Karpas-422 (cell line): ENCODE data around the gene PACS1. TPM values are rescaled to one million over a fixed set of nuclear protein-coding genes. Genes with fewer than 3 reads are reported as not detected.

Source experiments
- DNase-seq: peaks from one replicate; pipeline ENCODE4 v3.0.0-alpha.2; 2015
- H2AFZ ChIP-seq: fragments of 200-600 bp; sonication (generic); 2 replicates; pipeline ENCODE4 v1.6.1; 2014; ENCODE audit warnings: antibody characterized with exemption, low read length, mixed read lengths
- H3K27ac ChIP-seq: fragments of 200-600 bp; sonication (generic); 2 replicates; pipeline ENCODE4 v1.5.1; 2014; ENCODE audit warnings: mild to moderate bottlenecking, low read length, moderate library complexity
- H3K27me3 ChIP-seq: fragments of 200-600 bp; sonication (generic); 2 replicates; pipeline ENCODE4 v1.6.1; 2014; ENCODE audit warnings: low read length, mixed read lengths
- H3K36me3 ChIP-seq: fragments of 200-600 bp; sonication (generic); 2 replicates; pipeline ENCODE4 v1.6.1; 2014; ENCODE audit warnings: low read length, mixed read lengths; ENCODE audit not compliant: insufficient read depth
- H3K4me1 ChIP-seq: fragments of 200-600 bp; sonication (generic); 2 replicates; pipeline ENCODE4 v1.6.1; 2014; ENCODE audit warnings: mild to moderate bottlenecking, low read length, mixed read lengths
- H3K4me2 ChIP-seq: fragments of 200-600 bp; sonication (generic); 2 replicates; pipeline ENCODE4 v1.6.1; 2014; ENCODE audit warnings: low read length, low read depth, mild to moderate bottlenecking; ENCODE audit not compliant: poor library complexity, severe bottlenecking
- H3K4me3 ChIP-seq: fragments of 200-600 bp; sonication (generic); 2 replicates; pipeline ENCODE4 v1.5.1; 2014; ENCODE audit warnings: mild to moderate bottlenecking, antibody characterized with exemption, low read length, mixed read lengths
- H3K79me2 ChIP-seq: fragments of 200-600 bp; sonication (generic); 2 replicates; pipeline ENCODE4 v1.6.1; 2014; ENCODE audit warnings: mild to moderate bottlenecking, low read length, mixed read lengths
- H3K9ac ChIP-seq: fragments of 200-600 bp; sonication (generic); 2 replicates; pipeline ENCODE4 v1.6.0; 2014; ENCODE audit warnings: low read length
- H3K9me2 ChIP-seq: fragments of 200-600 bp; sonication (generic), shearing (Covaris generic); replicated peaks from 2 replicates; pipeline ENCODE4 v1.6.0; 2014; ENCODE audit warnings: mild to moderate bottlenecking, low read length, moderate library complexity; ENCODE audit not compliant: insufficient read depth
- H3K9me3 ChIP-seq: fragments of 300-700, 200-600 bp; sonication (generic); 2 replicates; pipeline ENCODE4 v1.6.1; 2014; ENCODE audit warnings: low read length, mixed read lengths
- H4K20me1 ChIP-seq: fragments of 200-600 bp; sonication (generic); 2 replicates; pipeline ENCODE4 v1.6.1; 2014; ENCODE audit warnings: mild to moderate bottlenecking, antibody characterized with exemption, low read length, low read depth; ENCODE audit not compliant: insufficient read depth
- total RNA-seq: library from RNA; depleted of rRNA; stranded (reverse); fragments of >200 nt; shearing (Covaris generic); gene quantifications from 2 replicates; pipeline ENCODE4 v1.2.3, GENCODE V29; 2014; ENCODE audit warnings: low replicate concordance

The PACS1 gene
- total RNA-seq, 1 experiment from 2014 or later = 60.5 TPM

DNA sequence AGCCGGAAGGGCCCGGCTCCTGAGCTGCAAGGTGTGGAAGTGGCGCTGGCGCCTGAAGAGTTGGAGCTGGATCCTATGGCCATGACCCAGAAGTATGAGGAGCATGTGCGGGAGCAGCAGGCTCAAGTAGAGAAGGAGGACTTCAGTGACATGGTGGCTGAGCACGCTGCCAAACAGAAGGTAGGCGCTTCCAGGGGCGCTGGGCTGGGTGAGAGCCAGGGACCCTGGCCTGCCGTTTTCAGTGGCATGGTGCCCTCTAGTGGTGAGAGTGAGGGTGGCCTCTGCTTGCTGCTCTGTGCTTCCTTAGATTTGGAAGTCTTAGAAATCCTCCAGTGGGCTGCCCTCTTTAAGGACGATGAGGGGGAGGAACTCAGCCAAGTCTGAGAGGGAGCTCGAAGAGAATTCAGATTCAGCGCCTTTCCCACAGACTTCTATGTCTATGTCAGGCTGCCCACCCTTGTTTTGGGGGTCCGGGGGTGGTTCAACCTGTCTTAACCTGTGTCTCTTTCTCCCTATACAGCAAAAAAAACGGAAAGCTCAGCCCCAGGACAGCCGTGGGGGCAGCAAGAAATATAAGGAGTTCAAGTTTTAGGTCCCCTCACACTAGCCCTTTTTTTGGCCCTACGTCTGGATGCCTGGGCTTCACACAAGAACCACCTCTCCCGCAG, 1.8 kb upstream of the PACS1 start:
- H3K36me3 ChIP-seq = peaks cover 45% of the 10 kb centered on the region
- H3K27me3 ChIP-seq = no peaks in the 10 kb centered on the region
- peaks cover 52% of the 10 kb centered on the region for H3K4me1 ChIP-seq
- H2AFZ ChIP-seq = no peak overlapping the region
- no peaks in the 10 kb centered on the region for H3K9me2 ChIP-seq
- peaks cover 53% of the 10 kb centered on the region for H3K79me2 ChIP-seq
- H3K27ac ChIP-seq = peak overlapping the region; percentile 89
- DNase-seq = peak; percentile 89
- H4K20me1 ChIP-seq = no peaks in the 10 kb centered on the region
- no peaks in the 10 kb centered on the region for H3K9me3 ChIP-seq
- peak overlapping the region; percentile 82 for H3K4me2 ChIP-seq
- peak overlapping the region; percentile 75 for H3K4me3 ChIP-seq
- H3K9ac ChIP-seq = peak overlapping the region; percentile 75

DNA sequence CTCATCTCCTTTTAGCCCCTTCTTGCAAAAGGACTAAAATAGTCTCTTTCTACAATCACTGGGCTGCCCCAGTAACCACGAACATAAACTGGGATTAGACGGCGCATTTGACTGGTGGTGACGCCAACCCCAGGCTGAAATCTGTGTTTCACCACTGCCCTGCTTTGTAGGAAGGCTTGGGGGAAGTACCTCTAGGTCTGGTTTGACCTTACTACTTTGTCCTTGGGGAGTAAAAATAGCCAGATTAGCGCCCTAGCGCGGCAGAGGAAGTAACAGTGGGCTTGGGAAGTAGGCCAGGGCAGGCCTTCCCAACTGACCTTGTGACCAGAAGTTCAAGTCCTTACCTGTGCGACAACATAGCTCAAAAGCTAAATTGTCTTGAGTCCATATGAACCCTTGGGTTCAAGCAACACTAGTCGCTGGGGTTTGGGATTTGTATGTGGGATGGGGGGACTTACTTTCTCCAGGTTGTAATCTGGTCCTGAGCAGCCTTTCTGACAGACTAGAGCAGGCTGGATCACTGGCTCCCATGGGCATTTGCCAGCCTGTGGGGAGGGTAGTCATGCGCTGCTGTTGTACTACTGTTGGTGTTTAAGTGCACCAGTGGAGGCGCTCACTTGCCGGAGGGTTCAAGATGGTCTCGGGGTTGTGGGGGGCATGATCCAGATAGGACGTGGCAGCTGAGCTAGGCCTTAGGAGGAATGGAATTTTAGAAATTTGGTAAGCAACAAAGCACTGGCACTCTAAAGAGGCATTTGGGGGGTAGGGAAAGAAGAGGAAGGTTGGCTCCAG, 953 bp upstream of the PACS1 start:
- peaks cover 43% of the 10 kb centered on the region for H3K36me3 ChIP-seq

DNA sequence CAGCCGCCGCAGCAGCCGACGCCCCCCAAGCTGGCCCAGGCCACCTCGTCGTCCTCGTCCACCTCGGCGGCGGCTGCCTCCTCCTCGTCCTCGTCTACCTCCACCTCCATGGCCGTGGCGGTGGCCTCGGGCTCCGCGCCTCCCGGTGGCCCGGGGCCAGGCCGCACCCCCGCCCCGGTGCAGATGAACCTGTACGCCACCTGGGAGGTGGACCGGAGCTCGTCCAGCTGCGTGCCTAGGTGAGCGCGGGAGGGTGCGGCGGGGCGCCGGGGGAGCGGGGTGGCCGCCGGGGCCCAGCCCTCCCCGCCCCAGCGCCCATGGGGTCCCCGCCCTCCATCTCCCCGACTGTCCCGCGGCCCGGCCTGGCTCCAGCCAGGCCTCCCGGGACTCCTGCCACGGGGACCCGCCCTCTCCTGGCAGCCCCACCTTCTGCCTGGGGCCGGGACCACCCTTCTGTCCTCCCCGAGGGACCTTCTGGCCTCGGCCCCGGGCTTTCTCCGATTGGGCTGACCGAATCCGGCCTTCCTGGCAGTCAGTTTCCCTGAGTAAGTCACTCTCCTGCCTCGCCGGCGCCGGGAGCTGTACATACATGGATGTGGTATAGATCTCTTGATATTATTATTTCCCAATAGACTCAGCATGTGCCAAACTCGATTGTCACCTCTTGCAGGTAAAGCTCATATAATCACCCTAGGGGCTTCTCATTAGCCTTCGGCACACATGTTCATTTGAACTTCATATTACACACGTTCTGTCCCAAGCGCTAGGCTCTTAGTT, 720 bp downstream of the PACS1 start:
- H3K27ac ChIP-seq = peak overlapping the region; percentile 81
- no peak overlapping the region for H2AFZ ChIP-seq
- H4K20me1 ChIP-seq = no peaks in the 10 kb centered on the region
- H3K9me3 ChIP-seq = no peaks in the 10 kb centered on the region
- H3K4me2 ChIP-seq = peak overlapping the region; percentile 99
- H3K36me3 ChIP-seq = peaks cover 34% of the 10 kb centered on the region
- DNase-seq = peak; percentile 70
- peak overlapping the region; percentile 87 for H3K9ac ChIP-seq
- peaks cover 60% of the 10 kb centered on the region for H3K4me1 ChIP-seq
- H3K4me3 ChIP-seq = peak overlapping the region; percentile 82
- H3K9me2 ChIP-seq = no peaks in the 10 kb centered on the region
- no peaks in the 10 kb centered on the region for H3K27me3 ChIP-seq
- H3K79me2 ChIP-seq = peaks cover 58% of the 10 kb centered on the region

More for the DNA sequence above, 953 bp upstream of the PACS1 start:
- Histone ChIP-seq H4K20me1 (no peaks in the 10 kb centered on the region), H2AFZ (no peak overlapping the region), H3K27me3 (no peaks in the 10 kb centered on the region), H3K9me3 (no peaks in the 10 kb centered on the region), H3K27ac (peak overlapping the region; percentile 89), H3K9ac (peak overlapping the region; percentile 75), H3K4me2 (peak overlapping the region; percentile 82), H3K9me2 (no peaks in the 10 kb centered on the region), H3K4me1 (peaks cover 56% of the 10 kb centered on the region), H3K4me3 (peak overlapping the region; percentile 75), H3K79me2 (peaks cover 53% of the 10 kb centered on the region)
- peak; percentile 89 for DNase-seq

DNA sequence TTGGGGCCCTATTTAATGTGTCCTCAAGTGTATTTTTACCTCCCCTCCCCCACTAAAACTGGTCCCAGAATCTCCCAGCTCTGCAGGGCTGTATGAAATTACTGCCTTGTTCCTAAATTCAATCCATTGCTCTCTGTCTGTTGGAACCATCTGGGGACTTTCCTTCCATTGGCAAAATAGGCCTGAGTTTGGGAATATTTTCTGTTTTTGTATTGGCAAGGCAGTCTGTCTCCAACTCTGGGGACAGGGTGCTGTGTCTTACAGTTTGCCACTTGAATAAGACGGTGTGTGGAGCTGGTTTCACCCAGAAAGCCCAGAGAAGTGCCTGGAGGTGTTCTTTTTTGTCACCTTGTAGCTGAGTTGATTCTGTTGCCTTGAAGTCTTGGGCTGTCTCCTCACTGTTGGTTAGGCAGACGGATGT, 1.3 kb downstream of the PACS1 start:
- H3K27me3 ChIP-seq = no peaks in the 10 kb centered on the region
- H3K4me2 ChIP-seq = peak overlapping the region; percentile 99
- peak overlapping the region; percentile 82 for H3K4me3 ChIP-seq
- peak overlapping the region; percentile 81 for H3K27ac ChIP-seq
- H3K4me1 ChIP-seq = peaks cover 59% of the 10 kb centered on the region
- H4K20me1 ChIP-seq = no peaks in the 10 kb centered on the region
- no peaks in the 10 kb centered on the region for H3K9me2 ChIP-seq
- peak overlapping the region; percentile 87 for H3K9ac ChIP-seq
- DNase-seq = peak; percentile 52
- H3K36me3 ChIP-seq = peaks cover 31% of the 10 kb centered on the region
- no peak overlapping the region for H2AFZ ChIP-seq
- H3K79me2 ChIP-seq = peaks cover 64% of the 10 kb centered on the region
- H3K9me3 ChIP-seq = no peaks in the 10 kb centered on the region

DNA sequence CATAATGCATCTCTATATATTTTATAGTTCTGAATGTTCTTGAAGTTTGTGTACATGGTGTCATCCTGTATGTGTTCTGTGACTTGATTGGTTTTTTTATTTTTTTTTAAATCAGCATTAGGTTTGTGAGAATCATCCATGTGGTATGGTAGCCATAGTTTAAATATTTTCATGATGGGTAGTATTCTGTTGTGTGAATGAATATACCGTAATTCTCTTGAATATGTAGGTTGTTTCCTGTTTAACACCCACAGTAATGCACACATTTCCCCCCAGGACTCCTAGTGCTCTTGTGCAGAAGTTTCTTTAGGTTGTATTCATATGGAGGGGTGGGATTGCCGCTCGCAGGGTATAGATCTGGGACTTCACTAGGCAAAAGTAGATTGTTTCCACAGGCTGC, 2.0 kb downstream of the PACS1 start:
- no peak for DNase-seq
- H3K9me3 ChIP-seq = no peaks in the 10 kb centered on the region
- peak overlapping the region; percentile 99 for H3K4me2 ChIP-seq
- H3K27ac ChIP-seq = peak overlapping the region; percentile 81
- H2AFZ ChIP-seq = no peak overlapping the region
- H3K9me2 ChIP-seq = no peaks in the 10 kb centered on the region
- H4K20me1 ChIP-seq = no peaks in the 10 kb centered on the region
- peaks cover 31% of the 10 kb centered on the region for H3K36me3 ChIP-seq
- H3K27me3 ChIP-seq = no peaks in the 10 kb centered on the region
- H3K4me3 ChIP-seq = peak overlapping the region; percentile 82
- H3K4me1 ChIP-seq = peaks cover 59% of the 10 kb centered on the region
- peak overlapping the region; percentile 87 for H3K9ac ChIP-seq
- H3K79me2 ChIP-seq = peaks cover 71% of the 10 kb centered on the region

DNA sequence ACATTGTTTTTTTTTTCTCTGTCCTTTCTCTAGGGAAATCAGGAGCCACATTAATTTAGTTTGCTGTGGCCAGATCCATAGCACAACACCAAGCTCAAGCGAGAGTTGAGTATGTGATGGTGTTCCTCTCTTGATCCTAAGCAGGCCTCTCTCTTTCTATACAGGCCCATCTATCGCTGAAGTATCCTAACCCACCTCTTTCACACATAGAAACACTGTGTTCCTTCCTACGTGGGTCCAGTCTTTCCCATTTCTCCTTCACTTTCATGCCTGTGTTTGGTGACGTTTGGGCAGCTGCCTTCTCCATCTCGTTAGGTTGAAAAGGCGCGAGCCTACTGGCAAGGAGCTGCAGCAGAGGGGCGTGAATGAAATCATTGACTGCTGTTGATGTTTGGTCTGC, 2.4 kb downstream of the PACS1 start:
- peaks cover 63% of the 10 kb centered on the region for H3K4me1 ChIP-seq
- no peaks in the 10 kb centered on the region for H3K27me3 ChIP-seq
- peak overlapping the region; percentile 82; the same call in 1 of the 2 replicates for H3K4me3 ChIP-seq
- H3K9ac ChIP-seq = no peak overlapping the region
- no peak overlapping the region for H2AFZ ChIP-seq
- H3K4me2 ChIP-seq = peak overlapping the region; percentile 99
- H3K9me3 ChIP-seq = no peaks in the 10 kb centered on the region
- peak overlapping the region; percentile 81 for H3K27ac ChIP-seq
- H3K79me2 ChIP-seq = peaks cover 76% of the 10 kb centered on the region
- H4K20me1 ChIP-seq = no peaks in the 10 kb centered on the region
- no peak for DNase-seq
- no peaks in the 10 kb centered on the region for H3K9me2 ChIP-seq
- peaks cover 27% of the 10 kb centered on the region for H3K36me3 ChIP-seq

DNA sequence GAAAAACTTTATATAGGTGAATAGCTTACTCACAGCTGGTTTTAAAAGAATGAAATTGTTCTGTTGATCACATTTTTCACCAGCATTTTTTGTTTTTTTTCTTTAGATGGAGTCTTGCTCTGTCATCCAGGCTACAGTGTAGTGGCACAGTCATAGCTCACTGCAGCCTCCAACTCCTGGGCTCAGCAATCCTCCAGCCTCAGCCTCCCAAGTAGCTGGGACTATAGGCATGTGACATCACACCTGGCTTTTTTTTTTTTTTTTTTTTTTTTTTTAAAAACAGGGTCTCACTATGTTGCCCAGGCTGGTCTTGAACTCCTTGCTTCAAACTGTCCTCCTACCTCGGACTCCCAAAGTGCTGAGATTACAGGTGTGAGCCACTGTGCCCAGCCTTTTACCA, 3.6 kb downstream of the PACS1 start:
- H2AFZ ChIP-seq = no peak overlapping the region
- H3K27ac ChIP-seq = no peak overlapping the region
- H3K9me3 ChIP-seq = no peaks in the 10 kb centered on the region
- peaks cover 28% of the 10 kb centered on the region for H3K36me3 ChIP-seq
- DNase-seq = no peak
- H4K20me1 ChIP-seq = no peaks in the 10 kb centered on the region
- no peaks in the 10 kb centered on the region for H3K27me3 ChIP-seq
- peaks cover 62% of the 10 kb centered on the region for H3K4me1 ChIP-seq
- H3K9ac ChIP-seq = no peak overlapping the region
- no peak overlapping the region for H3K4me2 ChIP-seq
- H3K79me2 ChIP-seq = peaks cover 87% of the 10 kb centered on the region
- H3K4me3 ChIP-seq = no peak overlapping the region
- no peaks in the 10 kb centered on the region for H3K9me2 ChIP-seq

DNA sequence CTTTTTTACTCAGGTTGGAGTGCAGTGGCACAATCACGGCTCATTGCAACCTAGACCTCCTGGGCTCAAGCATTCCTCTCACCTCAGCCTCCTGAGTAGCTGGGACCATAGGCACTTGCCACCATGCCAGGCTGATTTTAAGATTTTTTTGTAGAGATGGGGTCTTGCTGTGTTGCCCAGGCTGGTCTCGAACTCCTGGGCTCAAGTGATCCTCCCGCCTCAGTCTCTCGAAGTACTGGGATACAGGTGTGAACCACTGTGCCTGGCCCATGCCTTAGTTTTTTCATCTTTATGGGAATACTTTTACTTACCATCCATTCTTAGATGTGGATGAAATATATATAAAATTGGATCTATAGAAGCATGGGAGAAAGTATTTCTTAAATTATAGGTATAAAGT, 5.2 kb downstream of the PACS1 start:
- H3K9me2 ChIP-seq = no peaks in the 10 kb centered on the region
- no peak overlapping the region for H3K27ac ChIP-seq
- H3K9me3 ChIP-seq = no peaks in the 10 kb centered on the region
- no peak overlapping the region for H3K4me3 ChIP-seq
- peaks cover 25% of the 10 kb centered on the region for H3K36me3 ChIP-seq
- no peak overlapping the region for H3K4me2 ChIP-seq
- H2AFZ ChIP-seq = no peak overlapping the region
- peaks cover 65% of the 10 kb centered on the region for H3K4me1 ChIP-seq
- peaks cover 8% of the 10 kb centered on the region; the same call in 1 of the 2 replicates for H4K20me1 ChIP-seq
- no peaks in the 10 kb centered on the region for H3K27me3 ChIP-seq
- H3K79me2 ChIP-seq = peaks cover 98% of the 10 kb centered on the region
- H3K9ac ChIP-seq = no peak overlapping the region
- DNase-seq = no peak
